HG03139 (cell line): ENCODE measurements around the gene COL25A1.
"Not testable (repeated sequence)": the region's sequence is repeated elsewhere in the genome, so short reads cannot be mapped to it uniquely, and the experiment has no call there.

Experiments
- ATAC-seq: cut with Tn5 transposase; IDR thresholded peaks from one replicate; pipeline ENCODE4 v1.9.1; 2021; ENCODE audit not compliant: unreplicated experiment

COL25A1 gene

DNA sequence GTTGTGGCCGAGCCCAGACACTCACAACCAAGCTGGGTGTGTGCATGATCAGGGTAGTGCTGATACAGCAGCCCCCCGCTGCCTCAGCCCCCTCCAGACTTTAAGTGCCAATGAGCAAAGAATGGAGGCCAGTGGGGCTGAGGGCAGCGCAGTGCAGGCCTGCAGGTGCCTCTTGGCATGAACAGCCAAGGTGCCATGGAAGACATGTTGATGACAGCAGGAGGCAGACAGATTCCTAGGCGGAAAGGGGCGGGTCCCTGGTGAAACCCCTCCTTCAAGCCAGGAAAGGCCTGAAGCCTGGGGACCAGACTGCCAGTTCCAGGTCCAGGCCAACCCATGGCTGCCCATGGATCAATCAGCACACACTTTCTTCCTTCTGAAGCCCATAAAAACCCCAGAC, 286.3 kb downstream of the COL25A1 start:
- no peak for ATAC-seq

DNA sequence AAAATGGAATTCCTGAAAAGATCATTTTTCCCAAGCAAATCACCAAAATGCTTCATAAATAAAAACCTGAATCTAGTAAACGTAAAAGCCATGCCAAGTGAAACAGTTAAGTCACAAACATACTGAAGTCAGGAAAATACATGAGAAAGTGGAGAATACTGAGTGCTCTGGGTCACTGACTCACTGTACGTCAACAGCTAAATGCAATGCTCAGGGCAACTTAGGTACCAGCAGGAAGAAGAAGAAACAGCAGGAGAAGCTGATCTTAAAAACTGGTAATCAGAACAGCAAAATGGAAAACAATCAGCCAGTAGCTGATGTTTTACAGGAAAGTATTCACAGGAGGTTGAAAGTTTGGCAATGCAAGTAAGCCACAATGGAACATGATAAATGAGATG, 287.0 kb downstream of the COL25A1 start:
- ATAC-seq: no peak

DNA sequence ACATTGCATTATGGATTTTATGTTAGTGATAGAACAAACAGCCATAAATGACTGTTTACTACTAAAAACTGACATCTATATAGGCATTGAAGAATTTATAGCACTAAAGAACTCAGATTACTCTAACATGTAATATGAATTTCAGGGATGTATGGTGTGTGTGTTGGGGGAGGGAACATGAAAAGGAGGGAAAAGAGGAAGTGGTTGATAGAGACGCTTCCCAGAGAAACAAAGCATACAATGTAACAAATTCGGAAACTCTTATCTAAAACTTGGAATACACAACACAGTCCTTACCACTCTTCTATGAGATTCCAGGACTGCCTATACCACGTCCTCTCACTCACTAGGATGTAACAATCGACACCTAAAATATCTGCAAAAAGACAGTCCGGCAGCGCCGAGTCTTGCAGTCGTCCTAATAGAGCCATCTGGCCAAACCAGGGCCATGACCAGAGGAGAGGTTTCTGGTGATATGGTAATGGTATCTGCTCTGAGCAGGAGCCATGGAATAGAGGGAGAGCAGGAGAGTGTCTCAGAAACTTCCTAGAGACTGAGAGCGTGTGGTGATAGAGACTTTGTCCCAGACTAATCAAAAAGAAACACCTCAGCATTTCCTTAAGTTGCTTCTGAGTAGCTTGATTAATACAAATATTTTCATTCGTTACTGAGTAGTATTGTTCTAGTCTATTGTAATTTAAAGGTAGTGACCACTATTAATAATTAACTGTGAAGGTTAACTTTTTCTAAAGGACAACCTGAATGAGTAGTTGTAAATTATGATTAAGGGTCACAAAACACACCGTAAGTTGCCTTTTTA, 287.7 kb downstream of the COL25A1 start:
- no peak for ATAC-seq

- no peak for ATAC-seq
These were observed 290.1 kb downstream of the COL25A1 start for GRCh38 chr4:109012286-109012880.

- ATAC-seq: no peak
These were observed 291.0 kb downstream of the COL25A1 start for GRCh38 chr4:109011241-109012026.

GRCh38 chr4:109010521-109010920, 291.9 kb downstream of the COL25A1 start:
- ATAC-seq: no peak

DNA sequence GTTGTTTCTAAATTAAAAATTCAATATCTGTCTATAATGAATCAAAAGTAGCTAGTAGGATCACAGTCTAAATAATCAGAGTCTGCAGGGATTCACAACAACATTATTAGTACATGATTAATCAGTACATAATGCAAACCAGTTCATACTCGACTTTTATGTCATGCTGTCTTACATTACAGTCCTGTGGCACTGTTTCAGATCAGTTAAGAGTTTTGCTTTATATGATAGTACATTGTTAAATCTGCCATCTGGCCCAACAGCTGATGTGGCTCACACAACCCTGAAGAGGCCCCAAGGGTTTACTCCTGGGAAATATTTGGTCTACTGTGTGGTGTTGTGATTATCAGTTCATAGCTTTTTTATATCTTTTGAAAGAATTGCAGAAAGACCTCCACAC, 292.5 kb downstream of the COL25A1 start:
- no peak for ATAC-seq

- no peak for ATAC-seq
These were observed 294.5 kb downstream of the COL25A1 start for GRCh38 chr4:109007976-109008375.

GRCh38 chr4:109005523-109005922, 296.9 kb downstream of the COL25A1 start:
- ATAC-seq: no peak

DNA sequence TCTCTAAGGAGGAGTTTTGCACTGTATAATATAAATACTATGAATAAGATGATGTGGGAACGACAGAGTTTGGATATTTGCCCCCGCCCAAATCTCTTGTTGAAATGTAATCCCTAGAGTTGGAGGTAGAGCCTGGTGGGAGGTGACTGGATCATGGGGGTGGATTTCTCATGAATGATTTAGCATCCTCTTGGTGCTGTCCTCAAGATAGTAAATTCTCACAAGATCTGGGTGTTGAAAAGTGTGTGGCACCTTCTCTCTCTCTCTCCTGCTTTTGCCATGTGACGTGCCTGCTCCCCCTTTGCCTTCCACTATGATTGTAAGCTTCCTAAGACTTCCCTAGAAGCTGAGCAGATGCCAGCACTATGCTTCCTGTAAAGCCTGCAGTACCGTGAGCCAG, 298.0 kb downstream of the COL25A1 start:
- no peak for ATAC-seq

DNA sequence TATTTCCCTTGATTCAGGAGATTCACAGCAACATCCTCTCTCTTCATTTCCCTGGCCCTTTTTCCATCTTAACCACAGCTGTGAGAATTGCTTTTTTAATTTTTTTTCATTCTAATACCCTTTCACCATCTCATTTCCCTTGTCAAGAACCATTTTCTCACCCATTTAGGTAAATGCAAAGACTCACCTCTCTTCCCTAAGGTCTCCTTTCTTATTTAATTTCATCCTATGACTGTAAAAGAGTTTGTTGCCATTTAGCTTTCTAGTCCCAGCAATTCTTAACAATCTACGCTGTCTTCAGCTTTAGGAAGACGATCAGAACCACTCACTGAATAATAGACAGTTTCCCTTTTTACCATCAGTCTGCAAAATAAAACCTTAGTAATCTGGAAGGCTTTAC, 298.5 kb downstream of the COL25A1 start:
- ATAC-seq: no peak

DNA sequence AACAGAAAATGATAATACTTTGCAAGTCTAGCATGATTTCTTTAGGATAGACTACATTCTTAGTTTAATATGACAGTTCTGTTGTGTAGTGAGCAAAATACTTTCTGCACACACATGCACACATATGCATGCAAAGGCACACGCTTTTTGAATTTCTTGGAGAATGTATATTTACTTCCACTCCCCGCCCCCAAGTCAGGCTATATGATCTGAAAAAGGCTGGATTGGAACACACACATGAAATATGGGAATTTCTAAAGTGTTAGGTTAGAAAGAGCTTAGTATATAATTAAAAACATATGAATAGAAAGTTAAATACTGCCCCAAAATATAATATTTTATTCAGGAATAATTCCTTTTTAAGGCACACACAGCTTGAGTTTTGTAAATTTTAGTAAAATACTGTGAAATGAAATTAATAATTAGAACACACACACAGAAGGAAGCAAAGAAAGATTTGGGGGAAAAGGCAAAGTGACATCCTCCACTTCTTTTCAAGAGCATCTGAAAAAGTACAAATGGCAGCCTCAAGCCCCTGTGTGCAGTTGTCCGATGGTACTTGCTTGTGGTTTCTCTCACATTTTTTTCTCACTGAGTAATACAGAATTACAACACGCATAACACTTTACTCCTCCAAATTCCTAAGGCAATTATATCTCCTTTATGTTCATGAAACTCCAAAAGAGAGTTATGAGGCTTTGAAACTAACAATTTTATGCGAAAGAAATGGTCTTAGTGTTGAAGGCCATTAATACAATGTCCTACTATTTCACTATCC, 310.7 kb downstream of the COL25A1 start:
- no peak for ATAC-seq

DNA sequence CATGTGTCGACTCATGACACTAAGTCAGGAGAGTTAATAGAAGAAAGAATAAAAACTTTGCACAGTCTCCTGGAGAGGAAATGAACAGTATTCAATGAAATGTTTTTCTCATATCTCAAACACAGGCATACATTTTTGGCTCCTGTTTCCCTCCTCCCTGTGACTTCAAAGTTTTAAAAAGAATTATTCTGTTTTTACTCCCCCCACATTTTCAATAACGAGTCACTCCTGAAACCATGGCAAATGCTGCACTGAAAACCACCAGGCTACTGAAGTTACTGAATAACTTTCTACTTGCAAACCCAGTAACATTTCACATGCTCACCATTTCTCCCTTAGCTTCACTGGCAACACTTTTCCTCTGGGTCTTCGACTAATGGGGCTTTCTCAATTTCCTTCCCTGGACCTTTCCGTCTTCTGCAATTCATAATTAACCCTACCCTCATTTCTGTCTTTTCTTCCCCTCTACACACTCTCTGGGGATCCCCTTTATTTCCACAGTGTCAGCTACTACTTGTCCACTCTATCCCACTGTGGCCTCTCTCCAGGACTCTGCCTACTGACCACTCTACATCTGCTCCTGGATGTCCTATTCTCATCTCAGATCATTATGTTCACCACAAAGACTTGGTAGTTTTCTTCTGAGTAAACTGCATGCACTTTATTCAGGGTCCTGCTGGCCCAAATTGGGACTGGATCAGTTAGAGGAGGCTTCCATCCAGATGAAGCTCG, 313.8 kb downstream of the COL25A1 start:
- ATAC-seq: peak; percentile 85

DNA sequence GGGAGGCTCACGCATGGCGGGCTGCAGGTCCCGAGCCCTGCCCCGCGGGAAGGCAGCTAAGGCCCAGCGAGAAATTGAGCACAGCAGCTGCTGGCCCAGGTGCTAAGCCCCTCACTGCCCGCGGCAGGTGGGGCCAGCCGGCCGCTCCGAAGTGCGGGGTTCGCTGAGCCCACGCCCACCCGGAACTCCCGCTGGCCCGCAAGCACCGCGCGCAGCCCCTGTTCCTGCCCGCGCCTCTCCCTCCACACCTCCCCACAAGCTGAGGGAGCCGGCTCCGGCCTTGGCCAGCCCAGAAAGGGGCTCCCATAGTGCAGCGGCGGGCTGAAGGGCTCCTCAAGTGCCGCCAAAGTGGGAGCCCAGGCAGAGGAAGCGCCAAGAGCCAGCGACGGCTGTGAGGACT, 318.0 kb downstream of the COL25A1 start:
- not testable (repeated sequence) for ATAC-seq

DNA sequence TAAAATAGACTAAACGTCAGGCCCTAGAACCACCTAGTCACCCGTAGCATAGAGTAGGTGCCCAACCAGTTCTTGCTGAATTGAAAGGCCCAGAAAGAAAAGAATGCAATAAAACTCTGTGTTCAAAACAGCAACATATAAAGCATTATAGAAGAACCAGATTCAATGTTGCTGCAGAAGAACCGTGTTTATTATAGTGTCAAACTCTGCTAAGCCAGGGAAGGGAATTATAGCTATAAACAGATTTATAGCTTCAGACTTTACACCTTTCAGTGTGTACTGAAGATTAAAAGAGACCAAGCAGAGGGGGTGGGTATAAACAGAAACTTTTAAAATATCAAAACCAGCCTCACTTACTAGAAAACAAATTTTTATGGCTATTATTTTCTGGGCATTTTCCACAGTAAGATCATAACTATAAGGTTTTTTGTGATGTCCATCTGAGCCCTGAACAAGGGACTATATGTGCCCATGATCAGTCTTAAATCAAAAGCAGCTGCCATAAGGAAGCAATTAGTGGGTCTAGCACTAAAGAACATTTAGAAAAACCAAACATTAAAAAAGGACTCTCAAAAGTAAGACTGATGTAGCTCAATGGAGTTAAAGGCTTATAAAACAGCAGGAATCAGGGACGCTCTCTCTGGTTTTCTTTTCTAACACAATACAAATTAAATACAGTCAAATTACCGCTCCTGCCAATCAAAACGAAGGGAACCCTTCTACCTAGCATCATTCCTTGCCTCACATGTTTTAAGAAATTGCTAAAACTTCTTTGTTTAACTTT, 319.9 kb downstream of the COL25A1 start:
- no peak for ATAC-seq

DNA sequence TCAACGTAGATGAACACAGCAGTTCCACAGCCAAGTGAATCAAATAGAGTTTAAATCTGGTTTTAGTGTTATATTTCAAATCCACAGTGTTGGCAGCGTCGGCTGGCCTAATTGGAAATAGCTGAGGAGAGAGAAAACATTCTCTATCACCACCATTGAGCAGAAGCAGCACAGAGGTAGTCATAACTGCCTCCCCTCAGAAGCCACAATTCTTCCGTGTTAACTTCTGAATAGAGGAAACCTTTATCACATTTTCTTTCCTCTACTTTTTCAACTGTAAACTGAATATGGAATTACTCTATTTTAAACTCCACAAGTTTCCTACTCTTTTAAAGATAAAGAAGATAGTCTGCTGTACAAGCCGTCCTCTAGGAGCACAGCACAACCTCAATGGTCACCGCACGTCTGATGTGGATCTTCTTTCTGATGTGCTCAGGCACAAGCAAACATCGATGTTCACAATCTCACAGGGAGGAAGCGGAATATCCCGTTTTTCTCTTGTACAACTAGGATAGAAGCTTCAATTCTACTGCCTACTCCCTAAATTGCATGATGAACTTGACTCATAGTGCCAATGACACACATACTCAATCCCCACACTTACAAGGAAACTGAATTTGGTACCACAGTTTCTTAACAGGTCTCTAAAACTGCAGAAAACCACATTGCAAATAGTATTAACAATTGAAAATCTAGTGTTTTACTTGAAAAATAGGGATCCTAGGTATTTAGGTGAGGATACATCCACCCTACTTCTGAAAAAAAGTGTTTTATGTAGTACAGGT, 321.8 kb downstream of the COL25A1 start:
- no peak for ATAC-seq

DNA sequence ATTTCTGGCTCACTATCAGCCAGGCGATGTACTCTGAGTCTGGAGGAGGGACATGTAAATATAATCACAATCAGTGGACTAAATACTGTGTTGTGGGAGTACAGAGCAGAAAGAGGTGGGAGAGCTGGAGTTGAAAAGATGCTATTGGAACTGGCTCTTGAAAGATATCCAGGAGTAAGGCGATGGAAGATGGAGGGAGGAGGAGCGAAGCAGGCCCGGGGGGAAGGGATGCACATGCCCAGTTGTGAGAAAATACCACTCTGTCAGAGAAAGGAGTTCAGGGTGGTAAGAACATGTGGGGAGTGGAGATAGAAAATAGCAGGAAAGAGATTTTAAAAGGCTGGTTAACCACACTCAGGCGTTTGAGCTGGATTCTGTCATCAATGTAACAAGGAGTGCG, 322.7 kb downstream of the COL25A1 start:
- no peak for ATAC-seq

- no peak for ATAC-seq
These were observed 324.4 kb downstream of the COL25A1 start for GRCh38 chr4:108978066-108978465.
